GM12891 (cell line): ENCODE data around the gene SLC1A1.

Experiments
- DNase-seq: peaks from one replicate; pipeline ENCODE4 v3.0.0; 2011; ENCODE audit warnings: low spot score; ENCODE audit not compliant: insufficient read length
- FAIRE-seq: peaks from 2 replicates; lab custom pipeline; 2011; peaks lifted over from hg19 to GRCh38; lab: Jason Lieb, UNC
- PAX5 ChIP-seq: IDR thresholded peaks from 2 replicates; pipeline ENCODE4 v1.6.1; 2011; ENCODE audit warnings: low read length, moderate library complexity, mild to moderate bottlenecking; ENCODE audit not compliant: insufficient read depth, severe bottlenecking
- POLR2A ChIP-seq: IDR thresholded peaks from 2 replicates; pipeline ENCODE4 v1.6.1; 2011; ENCODE audit warnings: low read depth, low read length, control low read depth
- POLR2AphosphoS5 ChIP-seq: IDR thresholded peaks from 2 replicates; pipeline ENCODE4 v1.6.1; 2011; ENCODE audit warnings: low read depth, low read length, control low read depth
- POU2F2 ChIP-seq: IDR thresholded peaks from 2 replicates; pipeline ENCODE4 v1.6.1; 2011; ENCODE audit warnings: low read depth, mild to moderate bottlenecking, control low read depth, low read length, moderate library complexity
- SPI1 ChIP-seq: IDR thresholded peaks from 2 replicates; pipeline ENCODE4 v1.6.1; 2011; ENCODE audit warnings: low read depth, low read length, control low read depth
- TAF1 ChIP-seq: IDR thresholded peaks from 2 replicates; pipeline ENCODE4 v1.6.1; 2011; ENCODE audit warnings: low read depth, low read length, control low read depth

SLC1A1 gene

GRCh38 chr9:4573634-4574389 lies 83.5 kb downstream of the SLC1A1 start:
- DNase-seq (no peak), FAIRE-seq (no peak)

GRCh38 chr9:4574657-4575243 lies 84.5 kb downstream of the SLC1A1 start:
- TF ChIP-seq SPI1 (no peak), POU2F2 (no peak), TAF1 (no peak), PAX5 (no peak), POLR2AphosphoS5 (no peak), POLR2A (no peak)
- FAIRE-seq (no peak), DNase-seq (no peak)

More at GRCh38 chr9:4573634-4574389, 83.5 kb downstream of the SLC1A1 start:
- TF ChIP-seq PAX5: no peak

DNA sequence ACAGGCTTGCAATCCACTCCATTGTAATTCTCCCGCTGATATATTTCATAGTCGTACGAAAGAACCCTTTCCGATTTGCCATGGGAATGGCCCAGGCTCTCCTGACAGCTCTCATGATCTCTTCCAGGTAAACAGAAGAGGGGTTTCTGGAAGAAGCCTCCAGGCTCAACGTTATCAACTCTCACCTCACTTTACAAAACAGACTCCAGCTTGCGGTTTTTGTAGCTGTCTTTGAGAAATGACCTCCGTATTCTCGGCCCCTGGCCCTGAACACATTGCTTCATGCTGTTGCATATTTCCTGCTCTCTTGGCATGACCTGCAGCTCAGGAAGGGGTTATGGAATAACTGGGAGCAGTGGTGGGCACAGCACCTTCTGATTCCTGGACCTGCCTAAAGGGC lies 85.7 kb downstream of the SLC1A1 start:
- FAIRE-seq (no peak), DNase-seq (no peak)
- TF ChIP-seq POLR2AphosphoS5 (no peak), POU2F2 (no peak)

DNA sequence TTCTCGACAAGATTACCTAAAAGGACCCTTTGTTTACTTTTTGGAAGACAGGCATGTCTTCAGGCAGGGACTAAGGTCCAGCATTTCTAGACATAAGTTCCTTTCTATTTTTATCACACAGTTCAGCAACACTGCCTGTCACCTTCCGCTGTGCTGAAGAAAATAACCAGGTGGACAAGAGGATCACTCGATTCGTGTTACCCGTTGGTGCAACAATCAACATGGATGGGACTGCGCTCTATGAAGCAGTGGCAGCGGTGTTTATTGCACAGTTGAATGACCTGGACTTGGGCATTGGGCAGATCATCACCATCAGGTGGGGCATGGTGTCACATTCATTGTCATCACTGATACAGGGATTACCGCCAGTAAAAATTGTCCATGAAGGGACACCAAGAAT lies 86.2 kb downstream of the SLC1A1 start:
- no peak for TF ChIP-seq TAF1
- no peak for TF ChIP-seq POLR2A
- TF ChIP-seq PAX5: no peak
- no peak for TF ChIP-seq POU2F2
- TF ChIP-seq POLR2AphosphoS5: no peak
- TF ChIP-seq SPI1: no peak
- FAIRE-seq (no peak), DNase-seq (no peak)

- no peak for TF ChIP-seq SPI1
- FAIRE-seq: no peak
- no peak for DNase-seq
These were observed 88.7 kb downstream of the SLC1A1 start for GRCh38 chr9:4579001-4579400.

DNA sequence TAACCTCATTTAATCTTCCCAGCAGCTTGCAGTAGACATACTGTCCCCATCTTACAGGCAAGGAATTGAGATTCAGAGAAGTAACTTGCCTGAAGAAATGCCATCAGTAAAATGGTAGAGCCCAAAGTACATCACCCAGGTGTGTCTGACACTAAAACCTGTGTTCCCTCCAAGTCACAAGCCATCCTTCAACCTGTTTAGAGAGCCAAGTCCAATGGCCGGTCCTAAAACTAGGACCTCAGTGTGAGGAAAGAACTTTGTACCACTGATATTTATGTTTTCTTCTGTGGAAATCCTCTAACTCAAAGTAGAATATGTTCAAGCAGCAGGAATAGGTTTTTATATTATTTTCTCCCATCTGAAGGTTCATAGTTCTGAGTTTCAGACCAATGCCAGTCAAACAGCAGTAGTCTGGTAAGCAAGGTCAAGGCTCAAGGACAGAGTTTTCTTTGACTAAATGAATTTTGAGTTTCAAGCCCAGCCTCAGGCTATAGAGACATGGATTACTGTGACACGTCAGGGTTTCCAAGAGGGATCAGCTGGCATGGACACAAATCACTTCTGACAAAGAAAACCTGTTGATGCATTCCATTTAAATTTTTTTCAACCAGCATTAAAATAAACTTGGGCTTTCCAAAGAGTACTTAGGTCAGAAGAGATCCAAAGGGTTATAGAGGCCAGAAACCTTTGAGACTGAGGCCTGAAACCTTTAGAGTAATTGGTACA lies 90.9 kb downstream of the SLC1A1 start:
- DNase-seq (no peak), FAIRE-seq (no peak)
- TF ChIP-seq TAF1: no peak
- no peak for TF ChIP-seq POLR2A
- no peak for TF ChIP-seq POU2F2
- TF ChIP-seq PAX5: no peak
- no peak for TF ChIP-seq POLR2AphosphoS5
- TF ChIP-seq SPI1: no peak

DNA sequence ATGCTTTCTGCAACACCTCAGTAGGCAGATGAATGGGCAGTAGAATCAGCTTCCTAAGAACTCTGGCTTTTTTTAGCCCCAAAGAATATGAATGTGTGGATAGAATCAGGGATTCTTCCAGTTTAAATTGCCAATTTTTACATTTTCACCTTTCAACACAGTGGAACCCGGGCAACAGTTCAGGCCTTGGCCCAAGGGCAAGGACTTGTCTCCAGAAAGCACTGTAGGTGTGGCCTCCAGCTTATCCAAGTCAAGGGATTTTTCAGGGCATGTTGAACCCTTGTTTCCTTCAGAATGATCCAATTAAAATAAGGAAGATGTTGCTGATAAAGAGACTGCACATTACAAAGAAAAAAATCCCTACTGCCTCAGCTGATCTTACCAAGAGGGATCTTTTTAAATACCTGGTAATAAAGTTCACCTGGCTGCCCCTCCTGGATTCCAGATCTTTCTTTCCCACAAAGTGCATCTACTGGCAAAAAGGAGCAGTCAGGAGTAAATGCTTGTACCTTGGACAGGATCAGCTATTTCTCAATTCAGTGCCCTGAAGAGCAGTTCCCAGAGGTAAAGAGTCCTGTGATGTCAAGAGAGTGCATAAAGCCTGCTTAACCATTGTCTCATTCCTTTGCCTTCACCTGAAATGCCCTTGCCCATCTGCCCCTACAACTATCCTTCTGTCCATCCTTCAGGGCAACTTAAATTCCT lies 91.7 kb downstream of the SLC1A1 start:
- TF ChIP-seq SPI1 (no peak), POLR2AphosphoS5 (no peak), PAX5 (no peak), POU2F2 (no peak), POLR2A (no peak), TAF1 (no peak)
- FAIRE-seq: no peak

DNA sequence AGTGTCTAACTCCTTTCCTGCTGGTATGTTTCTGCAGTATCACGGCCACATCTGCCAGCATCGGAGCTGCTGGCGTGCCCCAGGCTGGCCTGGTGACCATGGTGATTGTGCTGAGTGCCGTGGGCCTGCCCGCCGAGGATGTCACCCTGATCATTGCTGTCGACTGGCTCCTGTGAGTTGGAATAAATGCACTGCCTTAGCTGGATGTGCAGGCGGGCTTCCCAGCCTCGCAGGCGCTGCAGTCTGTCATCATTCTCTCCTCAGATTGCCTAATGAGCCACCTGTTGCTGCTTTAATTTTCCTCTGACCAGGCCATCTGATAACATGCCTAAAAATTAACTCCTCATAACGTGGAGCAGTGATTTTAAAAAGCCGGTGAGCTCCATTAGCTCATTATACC lies 92.7 kb downstream of the SLC1A1 start:
- no peak for TF ChIP-seq POLR2A
- no peak for TF ChIP-seq POU2F2
- TF ChIP-seq SPI1: no peak
- no peak for TF ChIP-seq POLR2AphosphoS5
- no peak for TF ChIP-seq PAX5
- TF ChIP-seq TAF1: no peak
- FAIRE-seq (no peak), DNase-seq (no peak)

More for the DNA sequence above, 91.7 kb downstream of the SLC1A1 start:
- no peak for DNase-seq

GRCh38 chr9:4584636-4585035 lies 94.4 kb downstream of the SLC1A1 start:
- FAIRE-seq: no peak
- no peak for DNase-seq
- TF ChIP-seq PAX5: no peak
- no peak for TF ChIP-seq POLR2A
- TF ChIP-seq POU2F2: no peak
- TF ChIP-seq TAF1: no peak
- no peak for TF ChIP-seq POLR2AphosphoS5

- no peak for FAIRE-seq
- TF ChIP-seq POLR2AphosphoS5: no peak
- TF ChIP-seq POLR2A: no peak
- no peak for TF ChIP-seq TAF1
- no peak for TF ChIP-seq PAX5
- no peak for TF ChIP-seq POU2F2
- TF ChIP-seq SPI1: no peak
- no peak for DNase-seq
These were observed 94.9 kb downstream of the SLC1A1 start for GRCh38 chr9:4585135-4585534.
